Kidney (tissue), 14 donors: ENCODE measurements around the gene TLK1. TPM values are rescaled to one million over a fixed set of nuclear protein-coding genes. Genes with fewer than 3 reads are reported as not detected.

Experiments
- DNase-seq, 5 donors: peaks; one replicate each; pipeline ENCODE4 v3.0.0-alpha.2; 2013 to 2020
- FAIRE-seq: peaks from 2 replicates; lab custom pipeline; 2012; peaks lifted over from hg19 to GRCh38; lab: Jason Lieb, UNC
- H3K27ac ChIP-seq, 2 donors: one replicate each; pipeline ENCODE4 v1.7.0; 2013; ENCODE audit warnings: low read depth in 2 of 2, low read length in 2 of 2, inconsistent platforms in 1 of 2
- H3K27me3 ChIP-seq: one replicate; pipeline ENCODE4 v1.7.1; 2013; ENCODE audit warnings: low read length, inconsistent platforms; ENCODE audit not compliant: control insufficient read depth, insufficient read depth
- H3K36me3 ChIP-seq, 3 donors: one replicate each; pipeline versions ENCODE4 v1.7.0 to v1.7.1; 2013; ENCODE audit warnings: low read length in 3 of 3, control low read depth in 1 of 3, inconsistent platforms in 1 of 3; ENCODE audit not compliant: insufficient read depth in 3 of 3, control insufficient read depth in 2 of 3
- H3K4me1 ChIP-seq, 3 donors: one replicate each; pipeline versions ENCODE4 v1.7.0 to v1.7.1; 2013; ENCODE audit warnings: low read length in 3 of 3, inconsistent platforms in 1 of 3, low read depth in 1 of 3; ENCODE audit not compliant: control insufficient read depth in 2 of 3, insufficient read depth in 2 of 3
- H3K4me3 ChIP-seq, 3 donors: one replicate each; pipeline versions ENCODE4 v1.7.0 to v1.8.1; 2013; ENCODE audit warnings: low read length in 3 of 3, control low read depth in 1 of 3, inconsistent platforms in 1 of 3
- H3K9ac ChIP-seq, 3 donors: one replicate each; pipeline versions ENCODE4 v1.7.0 to v1.7.1; 2013; ENCODE audit warnings: low read length in 3 of 3, control low read depth in 1 of 3, inconsistent platforms in 1 of 3
- H3K9me3 ChIP-seq, 3 donors: one replicate each; pipeline versions ENCODE4 v1.7.0 to v1.7.1; 2013; ENCODE audit warnings: low read length in 3 of 3, control low read depth in 1 of 3, inconsistent platforms in 1 of 3; ENCODE audit not compliant: control insufficient read depth in 2 of 3, insufficient read depth in 1 of 3
- intact Hi-C: fragments of 100-400 bp; cut with DNase I; formaldehyde crosslinking; loops from one replicate; pipeline ENCODE4 v1.11.1; 2022
- polyA plus RNA-seq: library from polyadenylated mRNA; stranded (reverse); fragments of 350-450 nt; fragmentation: Illumina TruSeq; extraction: RNeasy Lipid Tissue Mini Kit (QIAGEN cat#74804); gene quantifications from one replicate; pipeline ENCODE4 v1.2.3, GENCODE V29; 2014; ENCODE audit warnings: low read depth, low replicate concordance; ENCODE audit not compliant: insufficient read depth
- total RNA-seq: library from RNA; stranded (reverse); fragmentation: NEBNext Ultra II Directional; extraction: Animal tissue kit (Norgen Biotek cat#: 25700); gene quantifications from one replicate; pipeline ENCODE4 v1.2.1, GENCODE V29; 2021
- TF ChIP-seq, protein P1 (sequence below): IDR thresholded peaks from 3 replicates; pipeline ENCODE4 v1.5.1; 2012; ENCODE audit warnings: mild to moderate bottlenecking, moderate library complexity, borderline replicate concordance; ENCODE audit not compliant: insufficient read depth; ENCODE audit errors: extremely low read depth
- donor health status: control.
- donor health status: control.
- donor health status: control.
- donor health status: control.
- donor health status: control.
- donor health status: DM: yes; HTN: yes; CAD: no.
- donor health status: Normal renal cell carcinoma (clear cell type).

The TLK1 gene
- total and polyA plus RNA-seq, 2 donors from 2014 or later, result 12.3 to 80.3 TPM

DNA sequence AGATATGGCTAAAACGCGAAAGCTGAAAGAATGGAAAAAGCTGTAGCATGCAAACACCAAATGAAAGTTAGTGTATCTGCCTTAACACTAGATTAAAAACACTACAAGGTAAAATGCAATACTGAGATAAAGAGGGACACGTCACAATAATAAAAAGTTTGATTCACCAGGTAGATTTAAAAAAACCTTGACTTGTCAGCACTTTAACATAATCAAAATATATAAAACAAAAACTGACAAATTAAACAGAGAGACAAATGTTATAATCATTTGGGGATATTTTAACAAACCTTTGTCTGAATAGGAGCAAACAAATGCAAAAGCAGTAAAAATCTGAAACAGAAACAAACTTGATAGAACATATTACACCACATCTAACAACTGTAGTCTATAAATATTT lies 18.3 kb downstream of the TLK1 start:
- Histone ChIP-seq H3K4me1 (no peaks in the 10 kb centered on the region), H3K9ac (no peak overlapping the region), H3K9me3 (no peaks in the 10 kb centered on the region), H3K36me3 (no peaks in the 10 kb centered on the region), H3K27me3 (no peaks in the 10 kb centered on the region), H3K4me3 (no peak overlapping the region), H3K27ac (no peak overlapping the region)
- intact Hi-C loops, result no loop called here
- TF ChIP-seq, protein P1, sequence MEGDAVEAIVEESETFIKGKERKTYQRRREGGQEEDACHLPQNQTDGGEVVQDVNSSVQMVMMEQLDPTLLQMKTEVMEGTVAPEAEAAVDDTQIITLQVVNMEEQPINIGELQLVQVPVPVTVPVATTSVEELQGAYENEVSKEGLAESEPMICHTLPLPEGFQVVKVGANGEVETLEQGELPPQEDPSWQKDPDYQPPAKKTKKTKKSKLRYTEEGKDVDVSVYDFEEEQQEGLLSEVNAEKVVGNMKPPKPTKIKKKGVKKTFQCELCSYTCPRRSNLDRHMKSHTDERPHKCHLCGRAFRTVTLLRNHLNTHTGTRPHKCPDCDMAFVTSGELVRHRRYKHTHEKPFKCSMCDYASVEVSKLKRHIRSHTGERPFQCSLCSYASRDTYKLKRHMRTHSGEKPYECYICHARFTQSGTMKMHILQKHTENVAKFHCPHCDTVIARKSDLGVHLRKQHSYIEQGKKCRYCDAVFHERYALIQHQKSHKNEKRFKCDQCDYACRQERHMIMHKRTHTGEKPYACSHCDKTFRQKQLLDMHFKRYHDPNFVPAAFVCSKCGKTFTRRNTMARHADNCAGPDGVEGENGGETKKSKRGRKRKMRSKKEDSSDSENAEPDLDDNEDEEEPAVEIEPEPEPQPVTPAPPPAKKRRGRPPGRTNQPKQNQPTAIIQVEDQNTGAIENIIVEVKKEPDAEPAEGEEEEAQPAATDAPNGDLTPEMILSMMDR, result no peak
- DNase-seq (no peak), FAIRE-seq (no peak)

DNA sequence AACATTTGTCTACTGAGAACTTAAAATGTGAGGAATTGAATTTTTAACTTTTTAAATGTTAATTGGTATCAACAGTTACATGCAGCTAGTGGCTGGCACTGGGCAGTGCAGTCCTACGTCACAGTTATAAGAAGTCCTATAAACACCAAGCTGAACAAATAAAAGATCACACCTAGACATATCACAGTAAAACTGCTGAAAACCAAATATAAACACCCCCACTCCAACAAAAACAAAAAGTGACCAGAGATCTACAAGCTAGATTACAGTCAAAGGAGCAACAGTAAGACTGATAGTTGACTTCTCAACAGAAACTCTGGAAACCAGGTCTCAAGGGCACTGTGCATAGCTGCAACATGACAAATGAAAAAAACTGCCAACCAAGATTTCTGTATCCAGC lies 19.4 kb downstream of the TLK1 start:
- Histone ChIP-seq H3K4me3 (no peak overlapping the region), H3K36me3 (no peaks in the 10 kb centered on the region), H3K9me3 (no peaks in the 10 kb centered on the region), H3K4me1 (no peaks in the 10 kb centered on the region), H3K27me3 (no peaks in the 10 kb centered on the region), H3K27ac (no peak overlapping the region), H3K9ac (no peak overlapping the region)
- FAIRE-seq (no peak), DNase-seq (no peak)
- TF ChIP-seq, protein P1, result no peak
- intact Hi-C loops, result no loop called here

DNA sequence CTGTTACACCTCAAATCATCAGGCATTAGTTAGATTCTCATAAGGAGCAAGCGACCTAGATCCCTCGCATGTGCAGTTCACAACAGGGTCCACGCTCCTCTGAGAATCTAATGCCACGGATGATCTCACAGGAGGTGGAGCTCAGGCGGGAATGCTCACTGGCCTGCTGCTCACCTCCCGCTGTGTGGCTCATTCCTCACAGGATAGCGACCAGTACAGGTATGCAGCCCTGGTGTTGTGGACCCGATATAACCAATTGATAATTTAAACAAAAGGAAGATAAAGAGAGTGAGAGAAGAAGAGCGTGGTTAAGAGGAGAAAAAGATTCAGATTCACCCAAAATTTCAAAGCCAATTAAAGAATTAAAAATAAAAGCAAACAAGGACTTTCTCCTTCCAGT lies 20.8 kb downstream of the TLK1 start:
- Histone ChIP-seq H3K4me1 (no peaks in the 10 kb centered on the region), H3K27ac (no peak overlapping the region), H3K36me3 (no peaks in the 10 kb centered on the region), H3K4me3 (no peak overlapping the region), H3K27me3 (no peaks in the 10 kb centered on the region), H3K9me3 (no peaks in the 10 kb centered on the region), H3K9ac (no peak overlapping the region)
- intact Hi-C loops, result no loop called here
- DNase-seq (no peak), FAIRE-seq (no peak)
- TF ChIP-seq, protein P1, result no peak

DNA sequence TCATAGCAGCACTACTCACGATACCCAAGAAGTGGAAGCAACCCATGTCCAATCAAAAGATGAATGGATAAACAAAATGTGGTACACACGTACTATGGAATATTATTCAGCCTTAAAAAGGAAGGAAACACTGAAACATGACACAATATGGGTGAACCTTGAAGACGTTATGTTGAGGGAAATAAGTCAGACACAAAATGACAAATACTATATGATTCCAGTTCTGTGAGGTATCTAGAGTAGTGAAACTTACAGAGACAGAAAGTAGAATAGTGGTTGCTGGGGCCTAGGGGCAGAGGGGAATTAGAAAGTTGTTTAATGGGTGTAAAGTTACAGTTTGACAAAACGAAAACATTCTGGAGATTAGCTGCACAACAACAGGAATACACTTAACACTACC lies 24.7 kb downstream of the TLK1 start:
- FAIRE-seq, result no peak
- intact Hi-C loops, result no loop called here
- H3K4me3 ChIP-seq, result no peak overlapping the region

More for the DNA sequence above, 24.7 kb downstream of the TLK1 start:
- H3K27me3 ChIP-seq, result no peaks in the 10 kb centered on the region
- no peak overlapping the region for H3K27ac ChIP-seq
- peaks cover 0 to 7% (median 2%) of the 10 kb centered on the region in 3 donors for H3K4me1 ChIP-seq
- no peak overlapping the region for H3K9ac ChIP-seq
- TF ChIP-seq, protein P1, result no peak
- no peak for DNase-seq
- no peaks in the 10 kb centered on the region for H3K9me3 ChIP-seq
- H3K36me3 ChIP-seq, result no peaks in the 10 kb centered on the region
